ENCODE measurements around the gene SFTPA1. TPM values are rescaled to one million over a fixed set of nuclear protein-coding genes. Genes with fewer than 3 reads are reported as not detected.
A peak's percentile ranks its signal among the peaks of the same experiment; 100 is the strongest.

The SFTPA1 gene
- total and polyA plus RNA-seq, 9 of the 15 experiments (the other 6 are each of a cell fraction or from before 2014, with no cell fraction given): 0.04 to 3.5 (median 0.08) TPM; not detected in 5

DNA sequence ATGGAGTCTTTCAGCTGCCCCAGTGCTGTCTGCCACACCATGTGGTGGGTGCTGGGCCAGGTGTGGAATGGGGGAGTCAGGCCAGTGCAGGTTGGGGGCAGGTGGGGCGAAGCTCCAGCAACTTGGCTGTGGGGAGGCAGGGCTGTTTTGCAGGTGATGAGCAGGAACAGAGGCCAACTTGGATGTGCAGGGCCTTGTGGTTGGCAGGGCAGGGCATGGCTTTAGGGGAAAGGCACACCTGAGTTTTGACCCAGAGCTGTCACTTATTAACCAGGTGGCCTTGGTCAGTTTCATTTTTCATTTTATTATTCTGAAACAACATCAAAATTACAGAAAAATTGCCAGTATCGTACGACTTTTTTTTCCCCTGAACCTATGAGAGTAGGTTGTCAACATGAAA lies 49.5 kb upstream of the SFTPA1 start (continued):
- TF ChIP-seq AFF4 (CRISPR knock-in tag; IDR thresholded peaks at IDR 0.05): no peak
- TF ChIP-seq GABPB2 (CRISPR knock-in tag; conservative IDR thresholded peaks at IDR 0.05): no peak
- no peak for TF ChIP-seq EWSR1 (IDR thresholded peaks at IDR 0.05; ENCODE audit: borderline replicate concordance, low read depth, partially characterized antibody)

DNA sequence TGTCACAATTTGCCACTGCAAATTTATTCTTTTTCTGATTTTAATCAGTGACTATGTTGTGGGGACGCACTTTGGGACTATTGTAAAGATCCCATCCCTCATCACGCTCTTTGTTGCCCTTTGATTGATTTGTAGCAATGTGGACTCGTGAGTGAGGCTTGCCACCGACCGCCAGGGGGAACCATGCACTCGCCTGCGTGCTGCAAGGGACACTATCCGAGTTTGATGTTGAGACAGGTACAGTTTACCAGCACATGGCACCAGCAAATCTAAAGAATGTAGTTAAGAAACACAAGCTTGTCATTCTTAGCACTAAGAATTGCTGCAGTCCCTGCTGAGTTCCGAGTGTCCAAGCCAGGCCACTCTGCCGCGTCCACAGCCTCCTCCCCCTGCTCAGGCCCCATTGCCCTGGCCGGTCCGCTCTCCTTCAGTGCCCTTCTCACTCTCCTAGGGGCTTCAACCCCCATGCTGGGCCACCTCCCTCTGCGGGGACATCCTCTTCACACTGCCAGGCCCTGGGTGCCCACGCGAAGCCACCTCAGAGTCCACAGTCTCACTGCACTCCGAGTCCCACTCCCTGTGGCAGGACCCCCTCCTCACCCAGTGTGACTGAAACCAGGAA lies 48.5 kb upstream of the SFTPA1 start:
- peak overlapping the region; percentile 67 for H2AFZ ChIP-seq (ENCODE audit: low read depth, low read length)
- peaks cover 0 to 5% of the 10 kb centered on the region in 2 experiments; a peak in 1 of 5 replicates for H3K4me1 ChIP-seq (replicated peaks in 1 of 2; ENCODE audit: control insufficient read depth in 2 of 2, insufficient read depth in 2 of 2, low read length in 2 of 2)
- peak; percentile 59 to 78 (median 66) for DNase-seq (ENCODE audit: extremely low read depth in 1 of 4, low spot score in 3 of 4)
- peak overlapping the region; percentile 56 for H3K4me2 ChIP-seq (ENCODE audit: insufficient read depth, low read length)
- H3K79me2 ChIP-seq (ENCODE audit: control insufficient read depth, insufficient read depth, low read length): no peaks in the 10 kb centered on the region
- H3K27me3 ChIP-seq (ENCODE audit: control insufficient read depth in 2 of 2, insufficient read depth in 2 of 2, low read length in 2 of 2): peaks cover 0 to 26% of the 10 kb centered on the region in 2 experiments; a peak in 3 of 5 replicates
- intact Hi-C loops (cut with micrococcal nuclease): loop anchor here (1.0 to 5.0 kb wide), 4 partner anchors 47 to 569 kb away; no protein-coding TSS in a partner anchor
- peak; percentile 96 for ATAC-seq
- no peaks in the 10 kb centered on the region for H3K9me3 ChIP-seq (replicated peaks; ENCODE audit: control insufficient read depth, insufficient read depth, low read depth, low read length)
- H3K4me3 ChIP-seq: no peak overlapping the region; the same call in 1 of the 2 replicates
- no peak overlapping the region for H3K9ac ChIP-seq (ENCODE audit: insufficient read depth in 1 of 2, low read depth in 2 of 2, low read length in 2 of 2)
- no peaks in the 10 kb centered on the region for H3K36me3 ChIP-seq (ENCODE audit: control insufficient read depth, insufficient read depth, low read length)
- no peaks in the 10 kb centered on the region for H4K20me1 ChIP-seq (replicated peaks; ENCODE audit: control insufficient read depth, insufficient read depth, low read length)
- no peak overlapping the region for H3K27ac ChIP-seq (ENCODE audit: extremely low read depth, low read depth, low read length)
- no peaks in the 10 kb centered on the region for H3K9me1 ChIP-seq (ENCODE audit: control insufficient read depth, insufficient read depth, low read length)
- FAIRE-seq: peak; percentile 94
- ChIA-PET POLR2A (no interaction called here), CTCF (ENCODE audit: low intra/inter-chr PET ratio) (interaction anchor here (1.3 to 1.7 kb wide), 2 partner anchors 10 to 367 kb away, joined by 4 to 12 read pairs; no protein-coding TSS in a partner anchor)
- BruUV-seq (replicated peaks): no TSS peak
- WGBS (ENCODE audit: insufficient coverage, low coverage, missing lambda C conversion rate): 1% methylated on average over 17 of the region's 17 CpGs
- in situ Hi-C loops (cut with MboI): loop anchor here (10.0 kb wide), 1 partner anchor 373 kb away; no protein-coding TSS in a partner anchor
- TF ChIP-seq MYC (IDR thresholded peaks at IDR 0.05; ENCODE audit: low read depth, low read length): peak; percentile 62; the same call in 1 of the 2 replicates
- no peak for TF ChIP-seq MYC (CRISPR knock-in tag; IDR thresholded peaks at IDR 0.05; ENCODE audit: borderline replicate concordance, low read depth)
- TF ChIP-seq RAD21 (CRISPR knock-in tag; conservative IDR thresholded peaks at IDR 0.05 in 1 of 2, IDR thresholded peaks at IDR 0.05 in 1 of 2): peak; percentile 88 to 95
- TF ChIP-seq, protein P1, sequence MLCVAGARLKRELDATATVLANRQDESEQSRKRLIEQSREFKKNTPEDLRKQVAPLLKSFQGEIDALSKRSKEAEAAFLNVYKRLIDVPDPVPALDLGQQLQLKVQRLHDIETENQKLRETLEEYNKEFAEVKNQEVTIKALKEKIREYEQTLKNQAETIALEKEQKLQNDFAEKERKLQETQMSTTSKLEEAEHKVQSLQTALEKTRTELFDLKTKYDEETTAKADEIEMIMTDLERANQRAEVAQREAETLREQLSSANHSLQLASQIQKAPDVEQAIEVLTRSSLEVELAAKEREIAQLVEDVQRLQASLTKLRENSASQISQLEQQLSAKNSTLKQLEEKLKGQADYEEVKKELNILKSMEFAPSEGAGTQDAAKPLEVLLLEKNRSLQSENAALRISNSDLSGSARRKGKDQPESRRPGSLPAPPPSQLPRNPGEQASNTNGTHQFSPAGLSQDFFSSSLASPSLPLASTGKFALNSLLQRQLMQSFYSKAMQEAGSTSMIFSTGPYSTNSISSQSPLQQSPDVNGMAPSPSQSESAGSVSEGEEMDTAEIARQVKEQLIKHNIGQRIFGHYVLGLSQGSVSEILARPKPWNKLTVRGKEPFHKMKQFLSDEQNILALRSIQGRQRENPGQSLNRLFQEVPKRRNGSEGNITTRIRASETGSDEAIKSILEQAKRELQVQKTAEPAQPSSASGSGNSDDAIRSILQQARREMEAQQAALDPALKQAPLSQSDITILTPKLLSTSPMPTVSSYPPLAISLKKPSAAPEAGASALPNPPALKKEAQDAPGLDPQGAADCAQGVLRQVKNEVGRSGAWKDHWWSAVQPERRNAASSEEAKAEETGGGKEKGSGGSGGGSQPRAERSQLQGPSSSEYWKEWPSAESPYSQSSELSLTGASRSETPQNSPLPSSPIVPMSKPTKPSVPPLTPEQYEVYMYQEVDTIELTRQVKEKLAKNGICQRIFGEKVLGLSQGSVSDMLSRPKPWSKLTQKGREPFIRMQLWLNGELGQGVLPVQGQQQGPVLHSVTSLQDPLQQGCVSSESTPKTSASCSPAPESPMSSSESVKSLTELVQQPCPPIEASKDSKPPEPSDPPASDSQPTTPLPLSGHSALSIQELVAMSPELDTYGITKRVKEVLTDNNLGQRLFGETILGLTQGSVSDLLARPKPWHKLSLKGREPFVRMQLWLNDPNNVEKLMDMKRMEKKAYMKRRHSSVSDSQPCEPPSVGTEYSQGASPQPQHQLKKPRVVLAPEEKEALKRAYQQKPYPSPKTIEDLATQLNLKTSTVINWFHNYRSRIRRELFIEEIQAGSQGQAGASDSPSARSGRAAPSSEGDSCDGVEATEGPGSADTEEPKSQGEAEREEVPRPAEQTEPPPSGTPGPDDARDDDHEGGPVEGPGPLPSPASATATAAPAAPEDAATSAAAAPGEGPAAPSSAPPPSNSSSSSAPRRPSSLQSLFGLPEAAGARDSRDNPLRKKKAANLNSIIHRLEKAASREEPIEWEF (CRISPR knock-in tag; IDR thresholded peaks at IDR 0.05): no peak
- no peak for TF ChIP-seq ZSCAN32 (CRISPR knock-in tag; IDR thresholded peaks at IDR 0.05)
- peak; percentile 76; the same call in 1 of the 2 replicates for TF ChIP-seq XRCC5 (IDR thresholded peaks at IDR 0.05; ENCODE audit: low read depth, low read length)
- 0 out of 4 replicates have a peak, but pooled peaks of 1 of the 2 experiments have one; percentile 8 for TF ChIP-seq RCOR1 (IDR thresholded peaks at IDR 0.05; ENCODE audit: borderline replicate concordance in 1 of 2, low read depth in 2 of 2, low read length in 2 of 2)

Data from K562 (cell line).